GM06990 (cell line): ENCODE results near the gene USHBP1.

Experiments
- DNase-seq: peaks from one replicate; pipeline ENCODE4 v3.0.0-alpha.2; 2011; ENCODE audit not compliant: insufficient read length; ENCODE audit errors: extremely low read depth
- H3K27me3 ChIP-seq: replicated peaks from 2 replicates; pipeline ENCODE4 v1.6.0; 2011; ENCODE audit warnings: low read length; ENCODE audit not compliant: control insufficient read depth, insufficient read depth
- H3K36me3 ChIP-seq: 2 replicates; pipeline ENCODE4 v1.5.1; 2011; ENCODE audit warnings: low read length; ENCODE audit not compliant: control insufficient read depth, insufficient read depth
- H3K4me3 ChIP-seq: replicated peaks from 2 replicates; pipeline ENCODE4 v1.5.1; 2011; ENCODE audit warnings: low read depth, mild to moderate bottlenecking, control low read depth, low read length
- TF ChIP-seq, protein P1 (sequence below): IDR thresholded peaks from 2 replicates; pipeline ENCODE4 v1.5.1; 2011; ENCODE audit warnings: low read length, control low read depth, mild to moderate bottlenecking, inconsistent platforms; ENCODE audit not compliant: insufficient read depth, poor library complexity, severe bottlenecking

The USHBP1 gene

DNA sequence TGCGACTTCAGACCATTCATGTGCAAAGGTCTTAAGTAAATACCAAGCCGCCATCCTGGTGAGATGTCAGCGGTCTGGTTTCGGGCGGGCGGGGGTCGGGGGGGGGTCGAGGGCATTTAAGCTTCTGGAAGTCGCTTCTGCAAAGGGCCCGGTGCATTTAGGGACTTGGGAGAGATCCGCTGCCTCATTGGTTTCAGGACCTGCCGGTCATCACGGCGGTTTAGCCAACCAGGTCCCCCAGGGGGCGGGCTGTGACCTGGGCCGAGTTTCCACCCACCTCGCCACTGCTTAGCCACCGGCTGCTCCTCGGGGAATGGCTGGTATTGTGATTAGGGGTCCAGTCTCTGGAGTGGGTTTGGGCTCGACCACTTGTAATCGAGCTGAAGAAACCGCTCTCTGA lies 24.9 kb upstream of the USHBP1 start:
- no peak overlapping the region for H3K4me3 ChIP-seq
- TF ChIP-seq, protein P1, sequence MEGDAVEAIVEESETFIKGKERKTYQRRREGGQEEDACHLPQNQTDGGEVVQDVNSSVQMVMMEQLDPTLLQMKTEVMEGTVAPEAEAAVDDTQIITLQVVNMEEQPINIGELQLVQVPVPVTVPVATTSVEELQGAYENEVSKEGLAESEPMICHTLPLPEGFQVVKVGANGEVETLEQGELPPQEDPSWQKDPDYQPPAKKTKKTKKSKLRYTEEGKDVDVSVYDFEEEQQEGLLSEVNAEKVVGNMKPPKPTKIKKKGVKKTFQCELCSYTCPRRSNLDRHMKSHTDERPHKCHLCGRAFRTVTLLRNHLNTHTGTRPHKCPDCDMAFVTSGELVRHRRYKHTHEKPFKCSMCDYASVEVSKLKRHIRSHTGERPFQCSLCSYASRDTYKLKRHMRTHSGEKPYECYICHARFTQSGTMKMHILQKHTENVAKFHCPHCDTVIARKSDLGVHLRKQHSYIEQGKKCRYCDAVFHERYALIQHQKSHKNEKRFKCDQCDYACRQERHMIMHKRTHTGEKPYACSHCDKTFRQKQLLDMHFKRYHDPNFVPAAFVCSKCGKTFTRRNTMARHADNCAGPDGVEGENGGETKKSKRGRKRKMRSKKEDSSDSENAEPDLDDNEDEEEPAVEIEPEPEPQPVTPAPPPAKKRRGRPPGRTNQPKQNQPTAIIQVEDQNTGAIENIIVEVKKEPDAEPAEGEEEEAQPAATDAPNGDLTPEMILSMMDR, result no peak
- peak; percentile 69 for DNase-seq
- H3K36me3 ChIP-seq, result peaks cover 5% of the 10 kb centered on the region
- no peaks in the 10 kb centered on the region for H3K27me3 ChIP-seq

DNA sequence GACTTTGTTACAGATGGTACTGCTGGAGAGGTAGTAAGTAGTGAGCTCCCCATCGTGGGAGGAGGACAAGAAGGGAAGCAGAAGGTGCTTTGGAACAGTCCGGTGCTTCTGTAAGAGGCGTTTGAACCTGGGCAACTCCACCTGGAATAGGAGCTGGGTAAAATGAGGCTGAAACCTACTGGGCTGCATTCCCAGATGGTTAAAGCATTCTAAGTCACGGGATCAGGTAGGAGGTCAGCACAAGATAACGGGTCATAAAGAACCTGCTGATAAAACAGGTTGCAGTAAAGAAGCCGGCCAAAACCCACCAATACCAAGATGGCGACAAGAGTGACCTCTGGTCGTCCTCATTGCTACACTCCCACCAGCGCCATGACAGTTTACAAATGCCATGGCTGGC lies 22.2 kb upstream of the USHBP1 start:
- no peak for DNase-seq
- TF ChIP-seq, protein P1, result no peak

DNA sequence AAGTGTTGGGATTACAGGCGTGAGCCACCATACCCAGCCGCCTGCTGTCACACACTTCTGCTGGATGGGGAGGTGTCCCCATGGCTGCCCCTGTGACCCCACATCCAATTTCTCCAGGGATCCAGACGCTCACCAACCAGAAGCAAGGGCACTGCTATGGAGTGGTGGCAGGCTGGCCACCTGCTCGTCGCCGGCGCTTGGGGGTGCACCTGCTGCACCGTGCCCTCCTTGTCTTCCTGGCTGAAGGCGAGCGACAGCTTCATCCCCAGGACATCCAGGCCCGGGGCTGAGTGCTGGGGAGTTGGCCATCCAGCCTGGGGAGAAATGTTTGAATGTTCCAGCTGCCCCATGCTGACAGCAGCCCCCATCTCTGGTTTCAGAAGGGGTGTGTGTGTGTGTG lies 21.7 kb upstream of the USHBP1 start:
- no peak overlapping the region for H3K4me3 ChIP-seq
- peaks cover 11% of the 10 kb centered on the region for H3K36me3 ChIP-seq
- TF ChIP-seq, protein P1, result no peak
- no peaks in the 10 kb centered on the region for H3K27me3 ChIP-seq
- DNase-seq, result no peak

More for the DNA sequence above, 22.2 kb upstream of the USHBP1 start:
- H3K36me3 ChIP-seq, result peaks cover 11% of the 10 kb centered on the region
- H3K4me3 ChIP-seq, result no peak overlapping the region
- H3K27me3 ChIP-seq, result no peaks in the 10 kb centered on the region

DNA sequence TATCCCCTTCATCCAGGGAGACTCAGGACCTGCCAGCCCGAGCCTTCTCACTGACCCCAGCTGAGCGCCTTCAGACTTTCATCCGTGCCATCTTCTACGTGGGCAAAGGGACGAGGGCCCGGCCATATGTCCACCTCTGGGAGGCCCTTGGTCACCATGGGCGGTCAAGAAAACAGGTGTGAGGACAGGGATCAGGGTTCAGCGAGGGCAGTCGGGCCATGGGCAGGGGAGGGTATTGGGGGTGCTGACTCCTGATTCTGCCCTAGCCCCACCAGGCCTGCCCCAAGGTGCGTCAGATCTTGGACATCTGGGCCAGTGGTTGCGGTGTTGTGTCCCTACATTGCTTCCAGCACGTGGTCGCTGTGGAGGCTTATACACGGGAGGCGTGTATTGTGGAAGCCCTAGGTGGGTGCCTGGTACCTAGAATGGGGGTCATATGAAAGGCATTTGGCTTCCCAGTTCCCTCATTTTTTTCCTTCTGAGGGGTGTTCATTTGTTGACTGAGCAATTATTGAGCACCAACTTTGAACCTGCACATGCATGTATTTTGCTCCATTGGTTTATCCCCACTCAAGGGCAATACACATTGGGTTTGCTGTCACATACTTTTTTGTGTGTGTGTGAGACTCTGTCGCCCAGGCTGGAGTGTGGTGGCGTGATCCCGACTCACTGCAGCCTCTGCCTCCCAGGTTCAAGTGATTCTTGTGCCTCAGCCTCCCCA lies 21.0 kb upstream of the USHBP1 start:
- DNase-seq, result no peak
- no peak overlapping the region for H3K4me3 ChIP-seq
- H3K27me3 ChIP-seq, result no peaks in the 10 kb centered on the region
- TF ChIP-seq, protein P1, result no peak
- H3K36me3 ChIP-seq, result peaks cover 11% of the 10 kb centered on the region

DNA sequence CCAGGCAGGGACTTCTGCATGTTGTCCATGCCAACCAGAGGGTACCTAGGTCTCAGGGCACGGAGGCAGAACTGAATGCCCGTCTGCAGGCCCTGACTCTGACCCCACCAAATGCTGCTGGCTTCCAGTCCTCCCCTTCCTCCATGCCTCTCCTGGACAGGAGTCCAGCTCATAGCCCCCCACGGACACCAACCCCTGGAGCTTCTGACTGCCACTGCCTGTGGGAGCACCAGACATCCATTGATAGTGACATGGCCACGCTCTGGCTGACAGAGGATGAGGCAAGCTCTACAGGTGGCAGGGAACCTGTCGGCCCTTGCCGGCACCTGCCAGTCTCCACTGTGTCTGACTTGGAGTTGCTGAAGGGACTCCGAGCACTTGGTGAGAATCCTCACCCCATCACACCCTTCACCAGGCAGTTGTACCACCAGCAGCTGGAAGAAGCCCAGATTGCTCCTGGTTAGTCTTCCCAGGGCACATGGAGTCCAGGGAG lies 19.0 kb upstream of the USHBP1 start:
- TF ChIP-seq, protein P1, result no peak
- peaks cover 13% of the 10 kb centered on the region for H3K36me3 ChIP-seq
- no peaks in the 10 kb centered on the region for H3K27me3 ChIP-seq
- DNase-seq, result no peak
- H3K4me3 ChIP-seq, result no peak overlapping the region
